ENCODE measurements around the gene ANKDD1B. TPM values are rescaled to one million over a fixed set of nuclear protein-coding genes. Genes with fewer than 3 reads are reported as not detected.

Gene ANKDD1B
- total RNA-seq, 1 experiment from 2014 or later, result 0.84 TPM

DNA sequence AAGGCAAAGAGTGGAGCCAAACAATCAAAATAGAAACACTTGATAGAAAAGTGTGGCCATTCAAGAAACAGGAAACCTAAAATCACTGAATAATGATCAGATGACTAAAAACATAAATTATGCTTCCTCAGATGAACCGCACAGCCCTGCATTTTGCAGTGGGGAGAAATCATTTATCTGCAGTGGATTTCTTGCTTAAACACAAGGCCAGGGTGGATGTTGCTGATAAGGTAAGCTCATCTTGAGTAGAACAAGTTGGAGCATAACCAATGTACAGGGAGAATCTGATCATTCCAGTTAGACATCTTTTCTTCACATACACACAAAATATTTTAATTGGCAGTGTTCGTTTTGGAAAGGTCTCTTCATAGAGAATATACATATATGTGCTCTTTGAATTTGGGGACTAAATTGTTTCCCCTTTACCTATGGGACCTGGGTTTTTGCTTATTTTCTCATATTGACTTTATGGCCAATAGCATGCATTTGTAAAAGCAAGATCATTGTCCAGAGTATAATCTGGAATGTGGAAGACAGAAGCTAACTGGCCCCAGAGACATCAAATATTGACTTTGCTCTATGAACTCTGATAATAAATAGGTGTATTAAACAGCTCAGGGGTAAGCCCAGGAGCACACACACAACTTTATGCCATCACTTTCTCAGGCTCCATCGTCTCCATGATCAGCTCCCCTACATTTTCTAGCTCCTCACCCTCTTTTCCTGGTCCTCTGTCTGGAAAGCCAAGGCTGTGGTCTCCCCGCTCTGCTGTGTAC, 9.1 kb downstream of the ANKDD1B start:
- CTCF ChIA-PET, result no interaction called here
- no peaks in the 10 kb centered on the region for H4K20me1 ChIP-seq (ENCODE audit: insufficient read depth)
- no peaks in the 10 kb centered on the region for H3K4me1 ChIP-seq (ENCODE audit: control insufficient read depth in 1 of 2, insufficient read depth in 2 of 2, low read length in 2 of 2)
- ATAC-seq (no peak), DNase-seq (ENCODE audit: low read depth, low spot score) (no peak)
- H3K4me3 ChIP-seq (replicated peaks in 1 of 2; ENCODE audit: low read depth in 1 of 2, low read length in 2 of 2), result no peak overlapping the region
- intact Hi-C loops (cut with micrococcal nuclease), result no loop called here
- H3K27ac ChIP-seq (ENCODE audit: low read depth, low read length), result no peak overlapping the region
- H3K4me2 ChIP-seq (ENCODE audit: low read length), result no peak overlapping the region
- H3K79me2 ChIP-seq (ENCODE audit: insufficient read depth, low read length), result no peaks in the 10 kb centered on the region
- H2AFZ ChIP-seq (ENCODE audit: low read depth, low read length, poor library complexity, severe bottlenecking), result no peak overlapping the region
- no peaks in the 10 kb centered on the region for H3K36me3 ChIP-seq (ENCODE audit: control insufficient read depth in 1 of 2, insufficient read depth in 2 of 2, low read length in 2 of 2)
- BruUV-seq (replicated peaks), result no TSS peak
- no peak for TF ChIP-seq RAD21 (IDR thresholded peaks at IDR 0.05; ENCODE audit: low read depth)
- no peak for TF ChIP-seq JUND (IDR thresholded peaks at IDR 0.05)
- no peak for TF ChIP-seq SRF (IDR thresholded peaks at IDR 0.05; ENCODE audit: low read depth)
- TF ChIP-seq, protein P1, sequence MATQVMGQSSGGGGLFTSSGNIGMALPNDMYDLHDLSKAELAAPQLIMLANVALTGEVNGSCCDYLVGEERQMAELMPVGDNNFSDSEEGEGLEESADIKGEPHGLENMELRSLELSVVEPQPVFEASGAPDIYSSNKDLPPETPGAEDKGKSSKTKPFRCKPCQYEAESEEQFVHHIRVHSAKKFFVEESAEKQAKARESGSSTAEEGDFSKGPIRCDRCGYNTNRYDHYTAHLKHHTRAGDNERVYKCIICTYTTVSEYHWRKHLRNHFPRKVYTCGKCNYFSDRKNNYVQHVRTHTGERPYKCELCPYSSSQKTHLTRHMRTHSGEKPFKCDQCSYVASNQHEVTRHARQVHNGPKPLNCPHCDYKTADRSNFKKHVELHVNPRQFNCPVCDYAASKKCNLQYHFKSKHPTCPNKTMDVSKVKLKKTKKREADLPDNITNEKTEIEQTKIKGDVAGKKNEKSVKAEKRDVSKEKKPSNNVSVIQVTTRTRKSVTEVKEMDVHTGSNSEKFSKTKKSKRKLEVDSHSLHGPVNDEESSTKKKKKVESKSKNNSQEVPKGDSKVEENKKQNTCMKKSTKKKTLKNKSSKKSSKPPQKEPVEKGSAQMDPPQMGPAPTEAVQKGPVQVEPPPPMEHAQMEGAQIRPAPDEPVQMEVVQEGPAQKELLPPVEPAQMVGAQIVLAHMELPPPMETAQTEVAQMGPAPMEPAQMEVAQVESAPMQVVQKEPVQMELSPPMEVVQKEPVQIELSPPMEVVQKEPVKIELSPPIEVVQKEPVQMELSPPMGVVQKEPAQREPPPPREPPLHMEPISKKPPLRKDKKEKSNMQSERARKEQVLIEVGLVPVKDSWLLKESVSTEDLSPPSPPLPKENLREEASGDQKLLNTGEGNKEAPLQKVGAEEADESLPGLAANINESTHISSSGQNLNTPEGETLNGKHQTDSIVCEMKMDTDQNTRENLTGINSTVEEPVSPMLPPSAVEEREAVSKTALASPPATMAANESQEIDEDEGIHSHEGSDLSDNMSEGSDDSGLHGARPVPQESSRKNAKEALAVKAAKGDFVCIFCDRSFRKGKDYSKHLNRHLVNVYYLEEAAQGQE (IDR thresholded peaks at IDR 0.05; ENCODE audit: low read depth), result no peak
- RAD21 ChIA-PET (ENCODE audit: low non-redundant PET in 1 of 2, low total read pairs in 2 of 2, uncharacterized antibody in 2 of 2, unreplicated experiment in 2 of 2), result no interaction called here
- no peaks in the 10 kb centered on the region for H3K9me3 ChIP-seq (ENCODE audit: control insufficient read depth in 1 of 2, insufficient read depth in 1 of 2, low read depth in 1 of 2, low read length in 2 of 2)
- POLR2A ChIA-PET, result no interaction called here
- H3K9me2 ChIP-seq (ENCODE audit: insufficient read depth), result no peaks in the 10 kb centered on the region
- H3K9ac ChIP-seq (ENCODE audit: low read length), result no peak overlapping the region
- H3K27me3 ChIP-seq (ENCODE audit: insufficient read depth, low read length), result no peaks in the 10 kb centered on the region

DNA sequence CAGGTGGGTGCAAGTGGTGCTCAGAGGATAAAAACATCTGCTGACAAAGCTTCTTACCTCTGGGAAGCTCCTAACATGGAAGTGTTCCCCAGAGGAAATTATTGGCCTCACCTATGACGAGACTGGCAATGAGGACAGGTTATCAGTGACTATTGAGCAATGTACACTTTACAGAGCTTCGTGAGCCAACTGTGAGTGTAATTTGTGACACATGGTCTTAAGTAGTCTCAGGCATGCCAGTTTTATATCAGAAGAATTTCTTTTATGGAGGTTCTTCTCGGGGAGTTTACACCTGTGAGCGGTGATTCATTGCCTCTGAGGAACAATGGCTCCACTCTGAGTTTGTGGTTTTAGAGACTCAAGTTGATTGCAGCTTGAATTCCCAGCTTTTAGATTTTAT, 11.3 kb downstream of the ANKDD1B start:
- H2AFZ ChIP-seq (ENCODE audit: low read depth, low read length, poor library complexity, severe bottlenecking), result no peak overlapping the region
- CTCF ChIA-PET, result no interaction called here
- peak; percentile 53 for ATAC-seq

More for the DNA sequence above, 11.3 kb downstream of the ANKDD1B start:
- TF ChIP-seq TCF7L2 (IDR thresholded peaks at IDR 0.05; ENCODE audit: borderline replicate concordance, extremely low read depth, insufficient read depth, insufficient read length) (no peak), CEBPB (IDR thresholded peaks at IDR 0.05; ENCODE audit: low read depth) (peak; percentile 35; the same call in 1 of the 2 replicates), EZH2phosphoT487 (IDR thresholded peaks at IDR 0.05; ENCODE audit: borderline replicate concordance) (no peak)
- TF ChIP-seq, protein P2, sequence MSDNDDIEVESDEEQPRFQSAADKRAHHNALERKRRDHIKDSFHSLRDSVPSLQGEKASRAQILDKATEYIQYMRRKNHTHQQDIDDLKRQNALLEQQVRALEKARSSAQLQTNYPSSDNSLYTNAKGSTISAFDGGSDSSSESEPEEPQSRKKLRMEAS (IDR thresholded peaks at IDR 0.05), result 0 out of 2 replicates have a peak, but pooled peaks have one; percentile 23
- no peaks in the 10 kb centered on the region for H3K9me3 ChIP-seq (ENCODE audit: control insufficient read depth in 1 of 2, insufficient read depth in 1 of 2, low read depth in 1 of 2, low read length in 2 of 2)
- H3K27me3 ChIP-seq (ENCODE audit: insufficient read depth, low read length), result no peaks in the 10 kb centered on the region
- no peaks in the 10 kb centered on the region for H3K79me2 ChIP-seq (ENCODE audit: insufficient read depth, low read length)
- H3K9ac ChIP-seq (ENCODE audit: low read length), result no peak overlapping the region
- H3K9me2 ChIP-seq (ENCODE audit: insufficient read depth), result no peaks in the 10 kb centered on the region
- no peak overlapping the region for H3K27ac ChIP-seq (ENCODE audit: low read depth, low read length)
- H3K4me2 ChIP-seq (ENCODE audit: low read length), result no peak overlapping the region
- intact Hi-C loops (cut with micrococcal nuclease), result no loop called here
- DNase-seq (ENCODE audit: low read depth, low spot score), result peak; percentile 16
- H4K20me1 ChIP-seq (ENCODE audit: insufficient read depth), result no peaks in the 10 kb centered on the region
- RAD21 ChIA-PET (ENCODE audit: low non-redundant PET in 1 of 2, low total read pairs in 2 of 2, uncharacterized antibody in 2 of 2, unreplicated experiment in 2 of 2), result no interaction called here
- BruUV-seq (replicated peaks), result no TSS peak
- POLR2A ChIA-PET, result no interaction called here
- no peaks in the 10 kb centered on the region for H3K36me3 ChIP-seq (ENCODE audit: control insufficient read depth in 1 of 2, insufficient read depth in 2 of 2, low read length in 2 of 2)
- H3K4me1 ChIP-seq (ENCODE audit: control insufficient read depth in 1 of 2, insufficient read depth in 2 of 2, low read length in 2 of 2), result no peaks in the 10 kb centered on the region
- H3K4me3 ChIP-seq (replicated peaks in 1 of 2; ENCODE audit: low read depth in 1 of 2, low read length in 2 of 2), result no peak overlapping the region

Measured in HCT116 (cell line).